Sigmoid colon (tissue), 3 donors: ENCODE measurements around the gene PLCH2.

Source experiments
- POLR2A ChIP-seq, 2 donors: fragments of 450-650 bp; IDR thresholded peaks; one replicate each; pipeline ENCODE4 v1.6.1; 2016; ENCODE audit warnings: antibody characterized with exemption in 2 of 2, mild to moderate bottlenecking in 2 of 2, moderate library complexity in 2 of 2
- TF ChIP-seq, protein P1 (sequence below), 4 experiments: fragments of 450-650 bp in 3 of 4; fragments of 200-600 bp in 1 of 4; IDR thresholded peaks; one replicate each; pipeline ENCODE4 v1.5.1; 2016 to 2019; ENCODE audit warnings: antibody characterized with exemption in 4 of 4, mild to moderate bottlenecking in 3 of 4, moderate library complexity in 2 of 4

DNA sequence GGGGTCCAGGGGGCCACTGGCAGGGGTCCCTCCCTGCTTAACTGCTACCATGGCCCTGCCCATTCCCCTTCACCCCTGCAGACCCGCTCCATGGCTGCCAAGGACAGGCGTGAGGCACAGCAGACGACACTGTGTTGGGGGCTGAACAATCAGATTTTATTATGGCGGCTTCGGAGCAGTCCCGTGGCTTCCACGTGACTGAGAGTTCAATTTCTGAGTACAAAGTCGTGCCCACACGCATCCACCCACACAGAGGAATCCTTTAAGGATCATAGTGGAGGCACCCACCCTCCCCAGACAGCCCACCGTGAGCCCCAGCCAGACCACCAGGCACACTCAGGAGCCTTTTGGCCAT, 52.5 kb downstream of the PLCH2 start:
- TF ChIP-seq, protein P1, sequence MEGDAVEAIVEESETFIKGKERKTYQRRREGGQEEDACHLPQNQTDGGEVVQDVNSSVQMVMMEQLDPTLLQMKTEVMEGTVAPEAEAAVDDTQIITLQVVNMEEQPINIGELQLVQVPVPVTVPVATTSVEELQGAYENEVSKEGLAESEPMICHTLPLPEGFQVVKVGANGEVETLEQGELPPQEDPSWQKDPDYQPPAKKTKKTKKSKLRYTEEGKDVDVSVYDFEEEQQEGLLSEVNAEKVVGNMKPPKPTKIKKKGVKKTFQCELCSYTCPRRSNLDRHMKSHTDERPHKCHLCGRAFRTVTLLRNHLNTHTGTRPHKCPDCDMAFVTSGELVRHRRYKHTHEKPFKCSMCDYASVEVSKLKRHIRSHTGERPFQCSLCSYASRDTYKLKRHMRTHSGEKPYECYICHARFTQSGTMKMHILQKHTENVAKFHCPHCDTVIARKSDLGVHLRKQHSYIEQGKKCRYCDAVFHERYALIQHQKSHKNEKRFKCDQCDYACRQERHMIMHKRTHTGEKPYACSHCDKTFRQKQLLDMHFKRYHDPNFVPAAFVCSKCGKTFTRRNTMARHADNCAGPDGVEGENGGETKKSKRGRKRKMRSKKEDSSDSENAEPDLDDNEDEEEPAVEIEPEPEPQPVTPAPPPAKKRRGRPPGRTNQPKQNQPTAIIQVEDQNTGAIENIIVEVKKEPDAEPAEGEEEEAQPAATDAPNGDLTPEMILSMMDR (IDR thresholded peaks at IDR 0.05): no peak
- no peak for TF ChIP-seq POLR2A (IDR thresholded peaks at IDR 0.05)
